Activated CD4-positive, CD25-positive, alpha-beta regulatory T cell treated with anti-CD3 and anti-CD28 coated beads, Interleukin-2, amount 50 U/mL, for 72 hours (primary cell): Measurements from ENCODE around the gene ZNF285.
"Not testable (repeated sequence)": the region's sequence is repeated elsewhere in the genome, so short reads cannot be mapped to it uniquely, and the experiment has no call there.

Experiments used
- DNase-seq: peaks from one replicate; pipeline ENCODE4 v3.0.0; 2021

Gene ZNF285

DNA sequence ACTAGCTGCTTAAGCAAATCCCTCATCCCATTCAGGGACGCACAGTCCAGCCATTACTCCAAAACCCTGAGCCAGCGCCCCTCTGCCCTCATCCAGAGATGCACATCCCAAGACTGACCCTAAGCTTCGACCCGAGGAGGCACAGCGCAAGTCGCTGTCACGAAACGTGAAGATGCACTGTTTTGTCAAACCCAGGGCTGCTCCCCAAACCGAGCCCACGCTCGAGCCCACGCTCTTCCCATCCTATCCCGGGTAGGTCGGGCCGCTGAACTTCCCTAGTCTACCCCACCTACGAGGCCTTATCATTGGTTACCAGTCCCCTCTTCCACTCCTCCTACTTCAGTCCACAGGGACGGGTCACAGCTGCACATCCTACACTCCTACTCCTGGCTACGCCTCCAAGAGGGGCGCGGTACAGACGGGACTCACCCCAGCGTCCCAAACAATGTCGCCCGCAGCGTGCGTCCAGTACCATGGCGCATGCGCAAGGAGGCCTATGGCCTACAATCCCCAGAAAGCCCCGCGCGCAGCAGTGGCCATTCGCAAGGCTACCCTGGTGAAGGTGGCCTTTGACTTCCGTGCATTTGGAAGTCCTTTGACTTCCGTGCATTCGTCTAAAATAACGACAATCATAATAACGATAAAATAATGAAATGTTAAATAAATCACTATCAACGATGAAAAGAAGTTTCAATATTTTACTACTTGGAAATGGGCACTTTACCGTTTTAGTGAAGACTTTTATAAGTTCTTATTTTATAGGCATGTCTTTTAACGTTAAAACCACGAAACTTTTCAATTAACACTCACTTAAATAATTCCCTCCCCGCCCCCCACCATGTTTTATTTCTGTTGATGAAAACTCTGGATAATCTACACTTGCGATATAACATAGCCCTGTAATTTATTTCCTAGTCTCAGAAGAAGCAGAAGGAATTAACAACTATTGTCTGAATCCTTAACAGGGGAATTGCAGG, at the start of gene ZNF285:
Gene ZNF285 (minus strand): TSS at position 470 of the 977 bp plus-strand sequence. CDS start 4,395 bp downstream, outside the sequence.
- peak; percentile 68 for DNase-seq

- peak; percentile 57 for DNase-seq
These were observed 46.7 kb upstream of the ZNF285 start, which contains the start of gene ZNF229 for GRCh38 chr19:44447916-44448674. Gene ZNF229, minus strand, starts transcription at chr19:44448472. Its CDS starts 5,625 bp downstream, at chr19:44442847.

GRCh38 chr19:44438441-44438840, 37.0 kb upstream of the ZNF285 start:
- DNase-seq: no peak

- DNase-seq: no peak
These were observed 34.0 kb upstream of the ZNF285 start for GRCh38 chr19:44435441-44435840.

- DNase-seq: no peak
These were observed 29.5 kb upstream of the ZNF285 start for GRCh38 chr19:44430956-44431355.

DNA sequence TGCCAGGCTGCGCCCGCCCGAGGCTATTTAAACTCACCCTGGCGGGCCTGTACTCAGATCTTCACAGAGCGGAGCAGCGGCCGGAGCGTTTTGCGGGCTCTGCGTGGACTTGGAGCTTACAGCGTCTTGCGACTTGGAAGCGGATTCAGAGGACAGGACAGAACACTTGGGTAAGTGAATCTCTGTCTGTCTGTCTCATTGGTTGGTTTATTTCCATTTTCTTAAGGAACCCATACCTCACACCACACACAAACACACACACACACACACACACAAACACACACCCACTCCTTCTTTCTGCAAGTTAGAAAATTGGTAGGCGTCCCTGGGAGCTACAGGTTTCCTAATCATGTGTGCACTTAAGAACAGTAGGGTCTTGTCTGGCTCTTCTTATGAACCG, 14.1 kb upstream of the ZNF285 start:
- not testable (repeated sequence) for DNase-seq

- DNase-seq: not testable (repeated sequence)
These were observed 12.1 kb downstream of the ZNF285 start for GRCh38 chr19:44389268-44389667.

- no peak for DNase-seq
These were observed 26.6 kb downstream of the ZNF285 start for GRCh38 chr19:44374789-44375188.

DNA sequence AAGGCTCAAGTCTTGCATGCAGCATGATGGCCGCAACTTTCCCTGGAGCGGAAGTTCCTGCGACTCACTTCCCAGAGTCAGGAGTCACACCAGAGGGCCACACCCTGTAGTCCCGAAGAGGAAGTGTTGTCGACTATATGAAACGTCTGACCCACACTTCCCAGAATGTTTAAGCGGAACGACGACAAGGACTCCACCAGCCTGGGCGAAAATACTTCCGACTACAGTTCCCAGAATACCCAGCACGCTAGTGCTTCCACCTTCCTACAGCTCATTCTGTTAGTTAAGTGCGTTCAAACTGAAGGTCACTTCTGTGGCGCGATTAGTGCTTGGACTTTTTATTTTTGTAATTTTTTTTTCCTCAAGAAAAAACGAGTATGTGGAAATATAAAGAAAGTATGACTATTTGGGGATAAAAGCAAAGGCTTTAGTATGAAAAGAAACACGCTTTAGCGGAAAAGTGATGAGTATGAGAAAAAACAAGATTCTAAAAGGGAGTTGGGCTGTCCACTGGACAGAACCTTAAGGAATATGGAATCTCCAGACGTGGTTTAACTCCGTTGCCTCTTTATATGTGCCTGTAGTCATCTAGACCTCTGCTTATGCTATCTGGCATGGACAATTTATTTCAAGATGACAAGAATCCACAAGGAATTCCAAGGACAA, 29.5 kb downstream of the ZNF285 start:
- no peak for DNase-seq

DNA sequence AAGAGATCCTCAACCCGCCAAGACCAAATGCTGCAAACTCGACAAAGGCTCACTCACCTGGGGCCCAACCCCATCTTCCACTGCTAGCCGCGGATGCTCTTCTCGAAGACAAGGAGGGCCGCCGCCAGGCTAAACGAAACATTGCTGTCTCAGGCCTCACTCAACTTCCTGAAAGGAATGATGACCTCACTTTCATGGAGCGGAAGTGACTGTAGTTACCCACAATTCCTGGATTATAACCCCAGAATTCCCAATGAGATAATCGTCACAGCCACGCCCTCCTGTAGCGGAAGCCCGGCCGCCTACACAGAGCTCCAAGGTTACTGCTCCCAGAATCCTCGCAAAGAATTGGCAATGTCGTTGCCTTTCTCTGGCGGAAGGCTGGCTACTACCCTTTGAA, 34.4 kb downstream of the ZNF285 start:
- DNase-seq: no peak

DNA sequence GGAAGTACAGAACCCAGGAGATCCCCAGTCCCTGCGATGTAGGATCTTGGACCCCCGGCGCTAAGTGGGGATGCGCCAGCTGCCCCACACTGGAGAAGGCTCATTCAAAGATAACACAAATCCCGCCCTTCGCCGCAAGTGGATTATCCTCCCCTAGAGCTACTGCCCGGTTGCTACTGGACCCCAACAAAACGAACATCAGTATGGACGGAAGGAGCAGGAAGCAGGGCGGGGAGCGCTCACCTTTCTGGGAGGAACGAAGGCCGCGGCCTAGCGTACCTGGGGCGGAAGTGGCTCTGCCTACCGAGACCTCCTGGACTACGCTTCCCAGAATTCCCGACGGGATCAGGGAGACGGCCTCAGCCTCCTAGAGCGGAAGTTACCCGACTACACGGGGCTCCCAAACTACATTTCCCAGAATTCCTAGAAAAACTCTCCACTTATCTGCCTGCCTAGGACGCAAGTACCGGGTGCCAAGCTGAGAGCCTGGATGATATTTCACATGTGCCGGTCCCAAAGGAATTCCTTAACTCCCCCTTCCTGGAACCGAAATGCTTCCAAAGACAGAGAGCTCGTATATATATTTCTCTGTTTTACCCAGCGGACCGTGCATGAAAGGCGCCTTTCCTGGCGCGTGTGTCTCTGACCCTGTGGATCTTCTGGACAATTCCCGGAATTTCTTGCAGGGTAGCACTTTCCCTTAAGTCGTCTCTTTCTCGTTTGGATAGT, 44.9 kb downstream of the ZNF285 start, which contains the start of gene ZNF112:
Gene ZNF112 (minus strand): TSS at position 298 of the 729 bp plus-strand sequence. CDS start 16,141 bp downstream, outside the sequence.
- no peak for DNase-seq

GRCh38 chr19:44346556-44346955, 54.9 kb downstream of the ZNF285 start:
- no peak for DNase-seq

GRCh38 chr19:44345959-44346358, 55.4 kb downstream of the ZNF285 start:
- no peak for DNase-seq

DNA sequence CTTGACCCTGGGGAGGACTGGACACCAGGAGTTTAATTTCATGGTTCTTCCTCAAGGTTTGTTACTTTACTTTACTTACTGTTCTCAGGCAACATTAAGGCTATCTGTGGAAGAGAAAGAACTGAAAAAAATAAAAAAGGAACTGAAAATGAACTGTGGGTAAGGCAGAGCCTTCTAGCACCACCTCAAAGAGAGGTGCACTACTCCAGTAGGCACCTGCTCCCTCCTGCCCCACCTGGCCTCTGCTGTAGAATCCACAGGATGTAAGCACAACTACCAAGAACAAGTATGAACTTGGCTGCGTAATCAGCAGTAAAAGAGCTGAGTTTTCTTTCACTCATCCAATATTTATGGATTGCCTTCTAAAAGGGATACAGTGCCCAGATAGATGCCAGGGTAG, 57.2 kb downstream of the ZNF285 start:
- DNase-seq: no peak

- no peak for DNase-seq
These were observed 59.6 kb downstream of the ZNF285 start for GRCh38 chr19:44341794-44342193.

- not testable (repeated sequence) for DNase-seq
These were observed 66.8 kb downstream of the ZNF285 start for GRCh38 chr19:44334639-44335038.
